OCI-LY7 (cell line): ENCODE measurements around the gene IL1RN. TPM values are rescaled to one million over a fixed set of nuclear protein-coding genes. Genes with fewer than 3 reads are reported as not detected.

Experiments
- BruUV-seq: library from RNA; stranded (reverse); fragments of 400-500 nt; replicated peaks from 2 replicates; lab custom pipeline; 2021; lab: Mats Ljungman, UMichigan
- CTCF ChIA-PET: fragments of 300-600 bp; sonication (Branson Sonifier 250); formaldehyde crosslinking; loops from one replicate; lab custom pipeline; 2022; ENCODE audit warnings: antibody characterized with exemption; ENCODE audit not compliant: unreplicated experiment; lab: Charles Lee
- POLR2A ChIA-PET: fragments of 300-600 bp; sonication (Branson Sonifier 250); formaldehyde crosslinking; loops from one replicate; lab custom pipeline; 2022; ENCODE audit warnings: antibody characterized with exemption; lab: Charles Lee
- DNase-seq: peaks from one replicate; pipeline ENCODE4 v3.0.0-alpha.2; 2015; ENCODE audit warnings: low spot score
- H2AFZ ChIP-seq: fragments of 200-600 bp; sonication (generic), shearing (Covaris generic); 2 replicates; pipeline ENCODE4 v1.6.1; 2014; ENCODE audit warnings: mild to moderate bottlenecking, antibody characterized with exemption, low read length, moderate library complexity
- H3K27ac ChIP-seq: fragments of 200-600 bp; sonication (generic); 2 replicates; pipeline ENCODE4 v1.5.1; 2014; ENCODE audit warnings: mixed run types, low read depth, mild to moderate bottlenecking, moderate library complexity, low read length, inconsistent platforms; ENCODE audit not compliant: poor library complexity, severe bottlenecking
- H3K36me3 ChIP-seq: fragments of 200-600 bp; sonication (generic); 2 replicates; pipeline ENCODE4 v1.6.1; 2014; ENCODE audit warnings: mild to moderate bottlenecking, antibody characterized with exemption, low read length, moderate library complexity, mixed read lengths; ENCODE audit not compliant: insufficient read depth
- H3K4me1 ChIP-seq: fragments of 200-600 bp; sonication (generic); 2 replicates; pipeline ENCODE4 v1.5.1; 2014; ENCODE audit warnings: mild to moderate bottlenecking, low read length; ENCODE audit not compliant: insufficient read depth, poor library complexity, severe bottlenecking
- H3K4me2 ChIP-seq: fragments of 200-600 bp; sonication (generic); 2 replicates; pipeline ENCODE4 v1.6.1; 2014; ENCODE audit warnings: mild to moderate bottlenecking, low read length
- H3K4me3 ChIP-seq: fragments of 200-600 bp; sonication (generic); 2 replicates; pipeline ENCODE4 v1.5.1; 2014; ENCODE audit warnings: mild to moderate bottlenecking, low read depth, low read length; ENCODE audit not compliant: poor library complexity, severe bottlenecking
- H3K79me2 ChIP-seq: fragments of 200-600 bp; sonication (generic); 2 replicates; pipeline ENCODE4 v1.6.1; 2016; ENCODE audit warnings: low read depth, mild to moderate bottlenecking, low read length, moderate library complexity, mixed read lengths; ENCODE audit not compliant: insufficient read depth
- H3K9me2 ChIP-seq: fragments of 200-600 bp; sonication (generic); 2 replicates; pipeline ENCODE4 v1.6.1; 2016; ENCODE audit warnings: mild to moderate bottlenecking, low read length, mixed read lengths; ENCODE audit not compliant: insufficient read depth
- H3K9me3 ChIP-seq: fragments of 200-600 bp; sonication (generic); 2 replicates; pipeline ENCODE4 v1.6.1; 2014; ENCODE audit warnings: mild to moderate bottlenecking, mixed run types, low read length, mixed read lengths
- H4K20me1 ChIP-seq: fragments of 200-600 bp; sonication (generic); 2 replicates; pipeline ENCODE4 v1.6.1; 2014; ENCODE audit warnings: mild to moderate bottlenecking, antibody characterized with exemption, low read length, moderate library complexity, mixed read lengths; ENCODE audit not compliant: insufficient read depth
- EZH2phosphoT487 ChIP-seq: fragments of 200-600 bp; sonication (generic); IDR thresholded peaks from 2 replicates; pipeline ENCODE4 v1.6.1; 2018; ENCODE audit warnings: low read depth, borderline replicate concordance, mild to moderate bottlenecking, mixed run types, antibody characterized with exemption, low read length, moderate library complexity, mixed read lengths
- intact Hi-C: fragments of 100-400 bp; cut with micrococcal nuclease; formaldehyde crosslinking; loops from one replicate; pipeline ENCODE4 v1.10.0; 2022; ENCODE audit not compliant: unreplicated experiment
- total RNA-seq, 2 experiments: library from RNA; depleted of rRNA in 1 of 2; stranded (reverse); fragments of >200 nt in 1 of 2; shearing (Covaris generic) in 1 of 2; gene quantifications; 2 replicates each; pipeline ENCODE4 v1.2.3, GENCODE V29; 2014 to 2022
- TF ChIP-seq, protein P1 (sequence below): fragments of 200-600 bp; sonication (generic); conservative IDR thresholded peaks from 2 replicates; pipeline ENCODE4 v1.5.1; 2014; ENCODE audit warnings: mild to moderate bottlenecking, antibody characterized with exemption, low read length, moderate library complexity, mixed read lengths

IL1RN gene
- total RNA-seq, 2 experiments from 2014 or later = not detected

- Histone ChIP-seq H2AFZ (no peak overlapping the region), H3K4me2 (no peak overlapping the region), H3K4me3 (no peak overlapping the region), H3K9me3 (no peaks in the 10 kb centered on the region), H3K4me1 (peaks cover 23% of the 10 kb centered on the region), H3K9me2 (no peaks in the 10 kb centered on the region), H4K20me1 (peaks cover 28% of the 10 kb centered on the region), H3K36me3 (peaks cover 72% of the 10 kb centered on the region), H3K27ac (no peak overlapping the region), H3K79me2 (peaks cover 46% of the 10 kb centered on the region)
- POLR2A ChIA-PET = interaction anchor here (0.5 to 0.7 kb wide), 2 partner anchors 30 to 90 kb away, joined by 3 read pairs; no protein-coding TSS in a partner anchor
- TF ChIP-seq, protein P1, sequence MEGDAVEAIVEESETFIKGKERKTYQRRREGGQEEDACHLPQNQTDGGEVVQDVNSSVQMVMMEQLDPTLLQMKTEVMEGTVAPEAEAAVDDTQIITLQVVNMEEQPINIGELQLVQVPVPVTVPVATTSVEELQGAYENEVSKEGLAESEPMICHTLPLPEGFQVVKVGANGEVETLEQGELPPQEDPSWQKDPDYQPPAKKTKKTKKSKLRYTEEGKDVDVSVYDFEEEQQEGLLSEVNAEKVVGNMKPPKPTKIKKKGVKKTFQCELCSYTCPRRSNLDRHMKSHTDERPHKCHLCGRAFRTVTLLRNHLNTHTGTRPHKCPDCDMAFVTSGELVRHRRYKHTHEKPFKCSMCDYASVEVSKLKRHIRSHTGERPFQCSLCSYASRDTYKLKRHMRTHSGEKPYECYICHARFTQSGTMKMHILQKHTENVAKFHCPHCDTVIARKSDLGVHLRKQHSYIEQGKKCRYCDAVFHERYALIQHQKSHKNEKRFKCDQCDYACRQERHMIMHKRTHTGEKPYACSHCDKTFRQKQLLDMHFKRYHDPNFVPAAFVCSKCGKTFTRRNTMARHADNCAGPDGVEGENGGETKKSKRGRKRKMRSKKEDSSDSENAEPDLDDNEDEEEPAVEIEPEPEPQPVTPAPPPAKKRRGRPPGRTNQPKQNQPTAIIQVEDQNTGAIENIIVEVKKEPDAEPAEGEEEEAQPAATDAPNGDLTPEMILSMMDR = no peak
- TF ChIP-seq EZH2phosphoT487 = no peak
- intact Hi-C loops = no loop called here
- DNase-seq = no peak
- no TSS peak for BruUV-seq
- CTCF ChIA-PET = no interaction called here
Measured at GRCh38 chr2:113180131-113180946, 52.9 kb downstream of the IL1RN start.

- Histone ChIP-seq H3K4me3 (no peak overlapping the region), H3K4me2 (no peak overlapping the region), H3K9me3 (no peaks in the 10 kb centered on the region), H3K27ac (no peak overlapping the region), H3K9me2 (no peaks in the 10 kb centered on the region), H4K20me1 (peaks cover 18% of the 10 kb centered on the region), H2AFZ (no peak overlapping the region), H3K36me3 (peaks cover 80% of the 10 kb centered on the region), H3K4me1 (peaks cover 12% of the 10 kb centered on the region), H3K79me2 (peaks cover 35% of the 10 kb centered on the region)
- DNase-seq = no peak
- TF ChIP-seq, protein P1 = no peak
- no peak for TF ChIP-seq EZH2phosphoT487
- BruUV-seq = no TSS peak
- POLR2A ChIA-PET = no interaction called here
- intact Hi-C loops = no loop called here
- CTCF ChIA-PET = no interaction called here
Measured at GRCh38 chr2:113181258-113182051, 54.1 kb downstream of the IL1RN start.
